ENCODE measurements around the gene PLEKHA6. TPM values are rescaled to one million over a fixed set of nuclear protein-coding genes. Genes with fewer than 3 reads are reported as not detected.

Gene PLEKHA6
- total RNA-seq, 1 experiment from 2014 or later: 2.1 TPM

DNA sequence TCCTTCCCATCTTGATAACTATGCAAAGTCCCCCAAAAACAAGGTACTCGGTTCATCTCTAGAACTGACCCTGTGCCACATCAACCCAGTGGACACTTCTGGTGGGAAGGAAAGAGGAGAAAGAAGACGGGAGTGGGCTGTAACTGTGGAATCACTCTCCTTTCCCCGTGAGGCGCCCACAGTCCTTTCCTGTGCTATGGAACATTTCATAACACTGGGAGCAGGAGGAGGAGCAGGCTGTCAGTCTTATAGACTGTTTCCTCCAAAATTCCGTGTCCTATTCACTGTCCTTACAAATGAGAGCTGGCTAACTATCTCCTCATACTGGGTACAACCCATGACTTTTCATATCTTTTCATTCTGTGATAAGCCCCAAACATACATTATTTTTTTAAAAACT lies 40.7 kb downstream of the PLEKHA6 start:
- Histone ChIP-seq H4K20me1 (ENCODE audit: control insufficient read depth, insufficient read depth, insufficient read length) (no peaks in the 10 kb centered on the region), H3K27me3 (ENCODE audit: insufficient read depth, low read length) (no peaks in the 10 kb centered on the region), H3K9ac (ENCODE audit: extremely low read depth, insufficient read length, low read length) (no peak overlapping the region), H3K79me2 (ENCODE audit: insufficient read depth, low read length) (no peaks in the 10 kb centered on the region), H3K27ac (ENCODE audit: insufficient read length, low read depth, low read length) (no peak overlapping the region), H3T11ph (ENCODE audit: low read length) (no peak overlapping the region), H3K23ac (ENCODE audit: insufficient read length, low read depth, low read length) (no peak overlapping the region), H3K79me1 (ENCODE audit: insufficient read depth, low read depth, low read length, poor library complexity, severe bottlenecking) (no peaks in the 10 kb centered on the region), H3K4me2 (ENCODE audit: insufficient read depth, insufficient read length, low read length) (no peak overlapping the region), H3K4ac (ENCODE audit: low read depth, low read length) (no peak overlapping the region), H3K56ac (ENCODE audit: insufficient read length, low read depth, low read length) (no peak overlapping the region), H3K4me1 (ENCODE audit: insufficient read depth, low read length) (peaks cover under 1% of the 10 kb centered on the region; the same call in 1 of the 2 replicates), H3K18ac (ENCODE audit: insufficient read length, low read depth, low read length) (no peak overlapping the region), H2BK20ac (ENCODE audit: low read depth, low read length, poor library complexity, severe bottlenecking) (no peak overlapping the region), H2BK5ac (ENCODE audit: insufficient read length, low read length) (no peak overlapping the region), H4K5ac (ENCODE audit: insufficient read length, low read depth, low read length) (no peak overlapping the region), H3K14ac (ENCODE audit: insufficient read depth, low read length) (no peak overlapping the region), H4K8ac (replicated peaks; ENCODE audit: insufficient read length, low read depth, low read length) (no peak overlapping the region), H2BK120ac (ENCODE audit: low read depth, low read length, poor library complexity, severe bottlenecking) (no peak overlapping the region), H3K9me3 (ENCODE audit: control insufficient read depth, low read depth, low read length) (no peaks in the 10 kb centered on the region), H2AK5ac (ENCODE audit: insufficient read length, low read length) (no peak overlapping the region), H2BK12ac (ENCODE audit: insufficient read length, low read depth, low read length) (no peak overlapping the region), H4K91ac (ENCODE audit: insufficient read length, low read depth, low read length) (no peak overlapping the region), H3K23me2 (ENCODE audit: insufficient read length, low read depth, low read length, poor library complexity, severe bottlenecking) (no peaks in the 10 kb centered on the region), H2AFZ (ENCODE audit: low read length) (no peak overlapping the region), H2BK15ac (ENCODE audit: low read depth, low read length) (no peak overlapping the region)
- no peak for DNase-seq
- H3K36me3 Mint-ChIP-seq (ENCODE audit: insufficient read depth in 1 of 3, low read depth in 3 of 3): no peaks in the 10 kb centered on the region
- TF ChIP-seq CTCF (conservative IDR thresholded peaks at IDR 0.05): no peak
- no peak overlapping the region for H3K4me3 Mint-ChIP-seq
- no CpG with 5 or more reads among the region's 5 CpGs for WGBS (ENCODE audit: extremely low coverage, insufficient read length, low lambda C conversion rate)
- H3K9me3 Mint-ChIP-seq: no peaks in the 10 kb centered on the region
- peaks cover 21 to 24% of the 10 kb centered on the region in 2 experiments for H3K4me1 Mint-ChIP-seq
- H3K27ac Mint-ChIP-seq: no peak overlapping the region; a peak in 1 of 7 replicates
- no peaks in the 10 kb centered on the region for H3K27me3 Mint-ChIP-seq (ENCODE audit: low read depth)
